Trophoblast cell (in vitro differentiated cells and primary cell): ENCODE results near the gene TSC1.

Experiments used
- DNase-seq, 2 donors: peaks; one replicate each; pipeline ENCODE4 v3.0.0-alpha.2; 2016
- H2AFZ ChIP-seq: 2 replicates; pipeline ENCODE4 v1.6.1; 2013; ENCODE audit warnings: low read length, moderate library complexity, mild to moderate bottlenecking; ENCODE audit not compliant: insufficient read depth, poor library complexity
- H2AK5ac ChIP-seq: 2 replicates; pipeline ENCODE4 v1.6.1; 2013; ENCODE audit warnings: mild to moderate bottlenecking, low read length
- H2BK120ac ChIP-seq: 2 replicates; pipeline ENCODE4 v1.6.1; 2013; ENCODE audit warnings: low read length, mild to moderate bottlenecking, moderate library complexity; ENCODE audit not compliant: insufficient read depth, poor library complexity
- H2BK12ac ChIP-seq: 2 replicates; pipeline ENCODE4 v1.6.1; 2013; ENCODE audit warnings: mild to moderate bottlenecking, low read length, moderate library complexity
- H2BK5ac ChIP-seq: 2 replicates; pipeline ENCODE4 v1.6.1; 2013; ENCODE audit warnings: low read length, low read depth, moderate library complexity, mild to moderate bottlenecking; ENCODE audit not compliant: poor library complexity
- H3K14ac ChIP-seq: 2 replicates; pipeline ENCODE4 v1.6.1; 2013; ENCODE audit warnings: mild to moderate bottlenecking, low read length
- H3K18ac ChIP-seq: 2 replicates; pipeline ENCODE4 v1.6.1; 2013; ENCODE audit warnings: mild to moderate bottlenecking, low read length
- H3K23ac ChIP-seq: 2 replicates; pipeline ENCODE4 v1.6.1; 2013; ENCODE audit warnings: low read length
- H3K27ac ChIP-seq: 2 replicates; pipeline ENCODE4 v1.5.1; 2013; ENCODE audit warnings: low read depth, mild to moderate bottlenecking, inconsistent platforms, low read length, moderate library complexity
- H3K27me3 ChIP-seq: 2 replicates; pipeline ENCODE4 v1.6.1; 2013; ENCODE audit warnings: inconsistent platforms, mild to moderate bottlenecking, low read length, moderate library complexity; ENCODE audit not compliant: insufficient read depth
- H3K36me3 ChIP-seq, 2 experiments: 1 replicate in 1 of 2; 2 replicates in 1 of 2; pipeline ENCODE4 v1.6.1; 2013; ENCODE audit warnings: low read length in 2 of 2, mild to moderate bottlenecking in 2 of 2, moderate library complexity in 1 of 2; ENCODE audit not compliant: insufficient read depth in 2 of 2, control insufficient read depth in 1 of 2
- H3K4ac ChIP-seq: 2 replicates; pipeline ENCODE4 v1.6.1; 2013; ENCODE audit warnings: low read depth, mild to moderate bottlenecking, low read length, moderate library complexity
- H3K4me1 ChIP-seq, 2 experiments: 1 replicate in 1 of 2; 2 replicates in 1 of 2; pipeline ENCODE4 v1.6.1; 2013; ENCODE audit warnings: low read length in 2 of 2, mild to moderate bottlenecking in 2 of 2, moderate library complexity in 1 of 2; ENCODE audit not compliant: insufficient read depth in 2 of 2, control insufficient read depth in 1 of 2
- H3K4me2 ChIP-seq: 2 replicates; pipeline ENCODE4 v1.6.1; 2013; ENCODE audit warnings: inconsistent platforms, mild to moderate bottlenecking, low read length, moderate library complexity
- H3K4me3 ChIP-seq: 2 replicates; pipeline ENCODE4 v1.5.1; 2013; ENCODE audit warnings: mild to moderate bottlenecking, low read depth, low read length, inconsistent platforms
- H3K79me1 ChIP-seq: one replicate; pipeline ENCODE4 v1.6.1; 2013; ENCODE audit warnings: low read length
- H3K79me2 ChIP-seq: 2 replicates; pipeline ENCODE4 v1.6.1; 2013; ENCODE audit warnings: low read length, mild to moderate bottlenecking; ENCODE audit not compliant: control insufficient read depth, insufficient read depth, poor library complexity
- H3K9ac ChIP-seq: 2 replicates; pipeline ENCODE4 v1.6.1; 2013; ENCODE audit warnings: mild to moderate bottlenecking, low read length
- H3K9me3 ChIP-seq: 2 replicates; pipeline ENCODE4 v1.6.1; 2013; ENCODE audit warnings: low read depth, mild to moderate bottlenecking, control low read depth, inconsistent platforms, low read length; ENCODE audit not compliant: insufficient read depth
- H4K12ac ChIP-seq: 2 replicates; pipeline ENCODE4 v1.6.1; 2013; ENCODE audit warnings: low read depth, mild to moderate bottlenecking, low read length, moderate library complexity
- H4K8ac ChIP-seq: 2 replicates; pipeline ENCODE4 v1.6.1; 2013; ENCODE audit warnings: low read depth, mild to moderate bottlenecking, low read length, moderate library complexity
- H4K91ac ChIP-seq: one replicate; pipeline ENCODE4 v1.6.1; 2013; ENCODE audit warnings: low read depth, mild to moderate bottlenecking, low read length, moderate library complexity
- WGBS: extraction: QIAGEN DNeasy Blood & Tissue Kit; methylation state at CpG from one replicate; pipeline ENCODE4 v1.1.7; 2013; ENCODE audit warnings: missing lambda C conversion rate; ENCODE audit not compliant: insufficient read length, insufficient coverage; ENCODE audit errors: extremely low coverage; 5-methylcytosine and 5-hydroxymethylcytosine counted together

Gene TSC1

DNA sequence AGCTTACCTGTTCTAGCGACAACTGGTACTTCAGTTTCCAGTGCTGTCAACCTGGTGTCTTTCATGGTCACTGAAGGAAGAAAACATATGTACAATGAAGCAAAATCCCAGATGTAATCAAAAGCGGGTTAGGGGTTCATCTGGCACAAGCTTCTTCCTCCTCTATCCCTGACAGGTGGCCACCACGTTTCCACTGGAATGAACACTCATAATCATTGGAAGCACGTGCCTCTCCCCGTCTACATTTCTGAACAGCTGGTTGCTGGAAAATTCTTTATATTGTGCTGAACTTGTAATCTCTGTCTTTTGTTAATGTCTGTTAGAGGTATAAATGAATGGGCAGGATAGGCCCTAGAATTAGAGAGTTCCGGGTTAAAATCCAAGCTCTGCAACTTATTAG lies 9.4 kb downstream of the TSC1 start:
- Histone ChIP-seq H4K12ac (no peak overlapping the region), H3K18ac (no peak overlapping the region), H3K4me2 (no peak overlapping the region), H3K27ac (no peak overlapping the region), H3K4me3 (no peak overlapping the region), H3K23ac (no peak overlapping the region), H3K9ac (no peak overlapping the region), H4K8ac (no peak overlapping the region), H3K79me2 (peaks cover 2% of the 10 kb centered on the region), H3K4me1 (peaks cover 0 to 3% of the 10 kb centered on the region in 2 experiments), H3K4ac (no peak overlapping the region), H2AFZ (no peak overlapping the region), H2BK5ac (no peak overlapping the region), H3K79me1 (no peaks in the 10 kb centered on the region), H2AK5ac (no peak overlapping the region), H3K36me3 (peaks cover 0 to 3% of the 10 kb centered on the region in 2 experiments), H2BK120ac (no peak overlapping the region), H4K91ac (no peak overlapping the region), H3K27me3 (no peaks in the 10 kb centered on the region), H2BK12ac (no peak overlapping the region), H3K9me3 (no peaks in the 10 kb centered on the region), H3K14ac (no peak overlapping the region)
- no CpG with 5 or more reads among the region's 6 CpGs for WGBS
- no peak for DNase-seq

DNA sequence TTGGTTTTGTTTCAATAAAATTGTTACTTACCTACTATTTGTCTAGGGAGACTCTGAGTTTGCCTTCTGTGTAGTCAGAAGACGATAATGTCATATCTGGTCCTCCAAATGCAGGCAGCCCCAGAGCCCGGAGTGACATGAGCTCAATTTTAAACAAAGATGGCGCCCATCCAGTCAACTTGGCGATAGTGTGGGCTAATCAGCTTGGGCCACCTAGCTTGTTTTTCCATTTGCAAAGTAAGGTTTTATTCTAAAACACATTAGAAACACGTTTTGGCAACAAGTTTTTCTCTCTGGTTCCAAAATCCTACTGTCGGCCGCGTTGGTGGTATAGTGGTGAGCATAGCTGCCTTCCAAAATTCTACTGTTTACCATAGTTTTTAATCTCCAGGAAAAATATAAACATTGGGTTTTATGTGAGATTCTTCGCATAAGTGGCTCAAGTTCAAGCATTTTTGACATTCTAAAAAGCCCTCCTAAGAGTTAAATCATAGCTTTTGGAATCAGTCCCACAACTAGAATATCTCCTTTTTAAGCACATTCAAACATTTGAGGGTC lies 13.2 kb downstream of the TSC1 start:
- H3K4me2 ChIP-seq: no peak overlapping the region
- no peak overlapping the region for H3K14ac ChIP-seq
- no peak overlapping the region for H3K4me3 ChIP-seq
- no peak overlapping the region for H2BK120ac ChIP-seq
- no peak overlapping the region for H4K12ac ChIP-seq
- no peak overlapping the region for H2AK5ac ChIP-seq
- no peaks in the 10 kb centered on the region for H3K4me1 ChIP-seq
- H4K8ac ChIP-seq: no peak overlapping the region
- H3K27ac ChIP-seq: no peak overlapping the region
- no peak overlapping the region for H3K23ac ChIP-seq
- DNase-seq: no peak
- no peaks in the 10 kb centered on the region for H3K27me3 ChIP-seq
- no peaks in the 10 kb centered on the region for H3K9me3 ChIP-seq
- H3K36me3 ChIP-seq: peaks cover 5 to 11% of the 10 kb centered on the region in 2 experiments
- no peaks in the 10 kb centered on the region for H3K79me1 ChIP-seq
- no peak overlapping the region for H2BK5ac ChIP-seq
- no peak overlapping the region for H3K9ac ChIP-seq
- no peak overlapping the region for H3K4ac ChIP-seq
- H2AFZ ChIP-seq: no peak overlapping the region
- no peak overlapping the region for H2BK12ac ChIP-seq
- H4K91ac ChIP-seq: no peak overlapping the region
- no CpG with 5 or more reads among the region's 9 CpGs for WGBS
- H3K79me2 ChIP-seq: no peaks in the 10 kb centered on the region
- no peak overlapping the region for H3K18ac ChIP-seq

DNA sequence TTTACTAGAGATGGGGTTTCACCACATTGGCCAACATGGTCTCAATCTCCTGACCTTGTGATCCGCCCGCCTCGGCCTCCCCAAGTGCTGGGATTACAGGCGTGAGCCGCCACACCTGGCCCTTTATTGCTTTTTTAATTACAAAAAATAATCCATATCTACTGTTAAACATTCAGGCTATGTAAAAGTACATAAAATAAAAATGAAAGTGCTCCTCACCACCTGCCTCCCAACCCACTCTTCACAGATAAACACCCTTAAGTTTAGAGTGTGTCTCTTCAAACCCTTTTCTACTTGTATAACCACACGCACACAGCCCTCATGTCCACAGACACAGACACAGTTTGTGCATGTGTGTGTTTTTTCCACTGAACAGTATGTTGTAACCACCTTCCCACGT lies 16.7 kb downstream of the TSC1 start:
- H3K4me3 ChIP-seq: no peak overlapping the region
- H3K4me1 ChIP-seq: no peaks in the 10 kb centered on the region
- H4K8ac ChIP-seq: no peak overlapping the region
- no peak overlapping the region for H2AFZ ChIP-seq
- H3K79me2 ChIP-seq: no peaks in the 10 kb centered on the region
- no peak overlapping the region for H4K12ac ChIP-seq
- WGBS: no CpG with 5 or more reads among the region's 7 CpGs
- no peak overlapping the region for H3K14ac ChIP-seq
- no peaks in the 10 kb centered on the region for H3K9me3 ChIP-seq
- no peak overlapping the region for H2BK5ac ChIP-seq
- no peak overlapping the region for H2AK5ac ChIP-seq
- no peaks in the 10 kb centered on the region for H3K27me3 ChIP-seq
- H4K91ac ChIP-seq: no peak overlapping the region
- no peak overlapping the region for H2BK120ac ChIP-seq
- no peak for DNase-seq
- no peak overlapping the region for H2BK12ac ChIP-seq
- H3K4ac ChIP-seq: no peak overlapping the region
- no peak overlapping the region for H3K4me2 ChIP-seq
- no peak overlapping the region for H3K18ac ChIP-seq
- H3K23ac ChIP-seq: no peak overlapping the region
- no peak overlapping the region for H3K9ac ChIP-seq
- no peak overlapping the region for H3K27ac ChIP-seq
- H3K36me3 ChIP-seq: peaks cover 9 to 21% of the 10 kb centered on the region in 2 experiments
- H3K79me1 ChIP-seq: no peaks in the 10 kb centered on the region

DNA sequence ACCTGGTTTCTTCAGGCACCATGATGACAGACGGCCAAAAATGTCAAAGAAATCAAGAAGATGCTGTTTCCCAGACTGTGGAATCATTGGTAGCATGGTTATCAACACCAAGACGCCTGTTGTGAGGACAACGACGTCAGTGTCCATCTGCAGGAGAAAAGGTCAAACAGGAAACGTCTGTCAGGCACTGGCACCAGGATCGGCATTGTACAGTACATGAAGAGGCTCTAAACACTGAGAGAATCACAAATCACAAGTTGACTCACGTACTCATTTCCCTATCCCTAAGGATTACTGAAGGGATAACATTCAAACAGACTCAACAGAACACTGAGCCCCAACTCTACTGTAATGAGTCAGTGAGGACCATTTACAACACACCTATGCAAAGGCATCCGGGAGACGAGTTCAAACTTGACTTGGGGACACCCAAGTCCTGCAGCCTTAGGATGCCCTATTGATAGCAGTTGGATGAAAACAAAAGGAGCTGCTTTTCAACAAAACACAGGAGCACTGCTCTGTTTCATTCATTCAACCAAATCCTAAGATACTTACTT lies 21.0 kb downstream of the TSC1 start:
- Histone ChIP-seq H3K23ac (no peak overlapping the region), H2BK120ac (no peak overlapping the region), H3K4ac (no peak overlapping the region), H4K91ac (no peak overlapping the region), H3K14ac (no peak overlapping the region), H3K27me3 (no peaks in the 10 kb centered on the region), H3K79me2 (no peaks in the 10 kb centered on the region), H3K4me1 (peaks cover 6 to 8% of the 10 kb centered on the region in 2 experiments), H2BK5ac (no peak overlapping the region), H4K8ac (no peak overlapping the region), H3K9ac (no peak overlapping the region), H3K9me3 (no peaks in the 10 kb centered on the region), H3K79me1 (no peaks in the 10 kb centered on the region), H3K18ac (no peak overlapping the region), H3K4me3 (no peak overlapping the region), H3K4me2 (no peak overlapping the region), H2BK12ac (no peak overlapping the region), H3K36me3 (peaks cover 13 to 34% of the 10 kb centered on the region in 2 experiments), H2AFZ (no peak overlapping the region), H3K27ac (no peak overlapping the region), H2AK5ac (no peak overlapping the region), H4K12ac (no peak overlapping the region)
- no CpG with 5 or more reads among the region's 9 CpGs for WGBS
- no peak for DNase-seq
